HL-60/S4 treated with phorbol 12-myristate 13-acetate at 8.2 ng/mL for 4 days and 3 days (cell line): Measurements from ENCODE around the gene MED23.

Experiments
- in situ Hi-C: fragments of 300-500 bp; cut with MboI; formaldehyde crosslinking; loops from 2 replicates; pipeline ENCODE4 v1.15.0; 2022; ENCODE audit warnings: low sequenced_read_pairs

Gene MED23

DNA sequence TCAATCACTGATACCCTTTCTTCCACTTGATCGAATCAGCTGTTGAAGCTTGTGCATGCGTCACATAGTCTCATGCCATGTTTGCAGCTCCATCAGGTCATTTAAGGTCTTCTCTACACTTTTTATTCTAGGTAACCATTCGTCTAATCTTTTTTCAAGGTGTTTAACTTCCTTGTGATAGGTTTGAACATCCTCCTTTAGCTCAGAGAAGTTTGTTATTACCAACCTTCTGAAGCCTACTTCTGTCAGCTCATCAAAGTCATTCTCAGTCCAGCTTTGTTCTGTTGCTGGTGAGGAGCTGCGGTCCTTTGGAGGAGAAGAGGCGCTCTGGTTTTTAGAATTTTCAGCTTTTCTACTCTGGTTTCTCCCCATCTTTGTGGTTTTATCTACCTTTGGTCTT is 97.1 kb downstream of the MED23 start:
- in situ Hi-C loops, result loop anchor here (25.0 kb wide), 1 partner anchor 644 kb away; no protein-coding TSS in a partner anchor

DNA sequence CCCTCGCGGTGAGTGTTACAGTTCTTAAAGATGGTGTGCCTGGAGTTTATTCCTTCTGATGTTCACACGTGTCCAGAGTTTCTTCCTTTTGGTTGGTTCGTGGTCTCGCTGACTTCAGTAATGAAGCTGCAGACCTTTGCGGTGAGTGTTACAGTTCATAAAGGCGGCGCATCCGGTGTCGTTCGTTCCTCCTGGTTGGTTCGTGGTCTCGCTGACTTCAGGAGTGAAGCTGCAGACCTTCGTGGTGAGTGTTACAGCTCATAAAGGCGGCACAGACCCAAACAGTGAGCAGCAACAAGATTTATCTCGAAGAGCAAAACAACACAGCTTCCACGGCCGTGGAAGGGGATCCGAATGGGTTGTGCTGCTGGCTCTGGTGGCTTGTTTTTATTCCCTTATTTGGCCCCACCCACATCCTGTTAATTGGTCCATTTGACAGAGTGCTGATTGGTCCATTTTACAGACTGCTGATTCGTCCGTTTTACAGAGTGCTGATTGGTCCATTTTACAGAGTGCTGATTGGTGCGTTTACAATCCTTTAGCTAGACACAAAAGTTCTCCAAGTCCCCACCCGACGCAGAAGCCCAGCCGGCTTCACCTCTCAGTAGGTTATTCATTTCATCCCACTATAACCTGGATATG is 103.2 kb downstream of the MED23 start:
- in situ Hi-C loops, result loop anchor here (25.0 kb wide), 1 partner anchor 638 kb away; no protein-coding TSS in a partner anchor

DNA sequence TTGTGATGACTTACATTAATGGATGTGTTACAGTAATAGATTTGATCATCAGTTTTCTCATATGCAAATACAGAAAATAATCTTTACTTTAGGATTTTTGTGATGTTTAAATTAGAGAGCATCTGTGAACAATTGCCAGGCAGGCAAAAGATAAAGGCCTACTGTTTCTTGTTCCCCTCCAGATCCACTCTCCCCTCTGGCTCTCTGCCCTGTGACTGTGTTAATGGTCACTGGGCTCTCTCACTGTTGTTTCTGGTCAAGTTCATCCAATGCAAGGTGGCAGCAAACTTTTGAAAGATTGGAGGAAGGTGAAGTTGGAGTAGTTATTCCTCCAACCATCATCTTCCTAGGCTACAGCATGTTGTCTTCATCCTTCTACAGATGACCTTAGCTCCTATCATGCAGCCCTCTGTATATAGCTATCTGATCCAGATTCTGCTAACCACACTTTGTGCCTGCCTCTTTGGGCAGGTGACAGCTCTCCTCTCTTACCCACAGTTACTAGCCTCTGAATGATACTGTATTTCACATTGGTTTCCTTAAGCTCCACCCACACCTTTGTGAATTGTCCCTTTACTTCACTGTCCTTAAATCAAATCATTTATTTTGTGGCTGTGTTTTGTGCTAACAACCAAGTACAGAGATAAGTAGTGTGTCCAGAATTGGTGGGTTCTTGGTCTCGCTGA is 103.9 kb downstream of the MED23 start:
- in situ Hi-C loops, result no loop called here
